G401.6 (cell line): Measurements from ENCODE around the gene PADI3.

Source experiments
- FAIRE-seq: peaks from 2 replicates; lab custom pipeline; 2012; peaks lifted over from hg19 to GRCh38; lab: Jason Lieb, UNC

PADI3 gene

GRCh38 chr1:17248781-17249180 is at the start of gene PADI3:
Gene PADI3, plus strand, starts transcription at chr1:17249098. Its CDS starts 40 bp downstream, at chr1:17249138.
- no peak for FAIRE-seq

- FAIRE-seq, result no peak
Observed at GRCh38 chr1:17199267-17200044, 49.4 kb upstream of the PADI3 start.

GRCh38 chr1:17200246-17200645 is 48.7 kb upstream of the PADI3 start:
- FAIRE-seq, result no peak

- no peak for FAIRE-seq
Observed at GRCh38 chr1:17200756-17201155, 48.1 kb upstream of the PADI3 start.

GRCh38 chr1:17201201-17202021 is 47.5 kb upstream of the PADI3 start:
- FAIRE-seq, result no peak

- no peak for FAIRE-seq
Observed at GRCh38 chr1:17204546-17205440, 44.1 kb upstream of the PADI3 start, which contains the start of gene PADI1. Gene PADI1, plus strand, starts transcription at chr1:17205128. Its CDS starts 90 bp downstream, at chr1:17205218.

GRCh38 chr1:17205652-17206051 is 43.2 kb upstream of the PADI3 start:
- no peak for FAIRE-seq

- no peak for FAIRE-seq
Observed at GRCh38 chr1:17206196-17206595, 42.7 kb upstream of the PADI3 start.

GRCh38 chr1:17207046-17207445 is 41.9 kb upstream of the PADI3 start:
- FAIRE-seq, result no peak

- FAIRE-seq, result no peak
Observed at GRCh38 chr1:17207540-17207939, 41.4 kb upstream of the PADI3 start.

GRCh38 chr1:17207966-17208418 is 40.9 kb upstream of the PADI3 start:
- no peak for FAIRE-seq

- no peak for FAIRE-seq
Observed at GRCh38 chr1:17208546-17208945, 40.4 kb upstream of the PADI3 start.

GRCh38 chr1:17209430-17209829 is 39.5 kb upstream of the PADI3 start:
- FAIRE-seq, result no peak

GRCh38 chr1:17210176-17210575 is 38.7 kb upstream of the PADI3 start:
- FAIRE-seq, result no peak

- FAIRE-seq, result no peak
Observed at GRCh38 chr1:17211377-17211776, 37.5 kb upstream of the PADI3 start.

- FAIRE-seq, result no peak
Observed at GRCh38 chr1:17212009-17212408, 36.9 kb upstream of the PADI3 start.

GRCh38 chr1:17212487-17213121 is 36.3 kb upstream of the PADI3 start:
- no peak for FAIRE-seq

- FAIRE-seq, result no peak
Observed at GRCh38 chr1:17213148-17213781, 35.6 kb upstream of the PADI3 start.

- no peak for FAIRE-seq
Observed at GRCh38 chr1:17213782-17214148, 35.1 kb upstream of the PADI3 start.

GRCh38 chr1:17214876-17215544 is 33.9 kb upstream of the PADI3 start:
- no peak for FAIRE-seq

- no peak for FAIRE-seq
Observed at GRCh38 chr1:17215545-17215890, 33.4 kb upstream of the PADI3 start.
